GM23338 (cell line): ENCODE data around the gene NUDT16. TPM values are rescaled to one million over a fixed set of nuclear protein-coding genes. Genes with fewer than 3 reads are reported as not detected.

ENCODE experiments used
- ATAC-seq: fragments of 200-7000 bp; cut with Tn5 transposase; 3 replicates; pipeline ENCODE4 v1.9.1; 2020
- DNase-seq: peaks from one replicate; pipeline ENCODE4 v3.0.0-alpha.2; 2015; ENCODE audit warnings: low spot score
- H2AFZ ChIP-seq: fragments of 200-600 bp; sonication (generic); 2 replicates; pipeline ENCODE4 v1.8.0; 2016; ENCODE audit warnings: antibody characterized with exemption, mild to moderate bottlenecking, moderate library complexity
- H3F3A ChIP-seq: fragments of 200-600 bp; sonication (generic); replicated peaks from 2 replicates; pipeline ENCODE4 v1.8.0; 2017; ENCODE audit warnings: antibody characterized with exemption, mixed run types, low read depth
- H3K27ac ChIP-seq: fragments of 200-600 bp; sonication (generic); 2 replicates; pipeline ENCODE4 v1.6.1; 2016; ENCODE audit warnings: low read depth
- H3K27me3 ChIP-seq: fragments of 200-600 bp; sonication (generic); 2 replicates; pipeline ENCODE4 v1.8.0; 2016; ENCODE audit warnings: mild to moderate bottlenecking, mixed run types, moderate library complexity; ENCODE audit not compliant: insufficient read depth
- H3K36me3 ChIP-seq: fragments of 200-600 bp; sonication (generic); 2 replicates; pipeline ENCODE4 v1.8.0; 2016; ENCODE audit warnings: mild to moderate bottlenecking; ENCODE audit not compliant: insufficient read depth
- H3K4me1 ChIP-seq: fragments of 200-600 bp; sonication (generic); 2 replicates; pipeline ENCODE4 v1.8.0; 2016; ENCODE audit warnings: mild to moderate bottlenecking, moderate library complexity; ENCODE audit not compliant: insufficient read depth
- H3K4me2 ChIP-seq: fragments of 200-600 bp; sonication (generic); 2 replicates; pipeline ENCODE4 v1.7.1; 2017; ENCODE audit warnings: mixed run types
- H3K4me3 ChIP-seq: fragments of 200-600 bp; sonication (generic); 2 replicates; pipeline ENCODE4 v1.6.1; 2016; ENCODE audit warnings: mixed run types
- H3K79me2 ChIP-seq: fragments of 200-600 bp; sonication (generic); replicated peaks from 2 replicates; pipeline ENCODE4 v1.8.0; 2017; ENCODE audit warnings: mild to moderate bottlenecking; ENCODE audit not compliant: insufficient read depth
- H3K9me2 ChIP-seq: fragments of 200-600 bp; sonication (generic); 2 replicates; pipeline ENCODE4 v1.8.0; 2017; ENCODE audit not compliant: insufficient read depth
- H4K20me1 ChIP-seq: fragments of 200-600 bp; sonication (generic); replicated peaks from 2 replicates; pipeline ENCODE4 v1.8.0; 2017; ENCODE audit warnings: mild to moderate bottlenecking; ENCODE audit not compliant: insufficient read depth
- H3K27ac Mint-ChIP-seq: 2 replicates; pipeline ENCODE4 v1.8.0; 2020; ENCODE audit warnings: inconsistent platforms, mild to moderate bottlenecking, moderate library complexity, mixed read lengths
- H3K27me3 Mint-ChIP-seq: 3 replicates; pipeline ENCODE4 v1.8.0; 2022; ENCODE audit warnings: low read depth, mild to moderate bottlenecking, moderate library complexity, mixed read lengths, inconsistent platforms; ENCODE audit not compliant: insufficient read depth, poor library complexity
- H3K36me3 Mint-ChIP-seq: 3 replicates; pipeline ENCODE4 v1.8.0; 2021; ENCODE audit warnings: low read depth, mild to moderate bottlenecking, inconsistent platforms, moderate library complexity, mixed read lengths
- H3K4me1 Mint-ChIP-seq: 3 replicates; pipeline ENCODE4 v1.8.0; 2020; ENCODE audit warnings: mild to moderate bottlenecking, inconsistent platforms, mixed read lengths
- H3K4me3 Mint-ChIP-seq: 3 replicates; pipeline ENCODE4 v1.8.0; 2021; ENCODE audit warnings: moderate library complexity, mild to moderate bottlenecking, inconsistent platforms, mixed read lengths
- H3K9me3 Mint-ChIP-seq: 3 replicates; pipeline ENCODE4 v1.8.0; 2020; ENCODE audit warnings: moderate library complexity, mild to moderate bottlenecking, inconsistent platforms, mixed read lengths
- CTCF ChIP-seq, 2 experiments: fragments of 200-600 bp in 1 of 2; sonication (generic) in 1 of 2; conservative IDR thresholded peaks; 2 replicates each; pipeline versions ENCODE4 v1.5.1 to v1.6.1; 2016 to 2017; ENCODE audit warnings: antibody characterized with exemption in 2 of 2, low read depth in 2 of 2, mild to moderate bottlenecking in 2 of 2, moderate library complexity in 1 of 2
- EZH2 ChIP-seq: fragments of 200-600 bp; sonication (generic); IDR thresholded peaks from one replicate; pipeline ENCODE4 v1.8.0; 2017; ENCODE audit warnings: antibody characterized with exemption, mild to moderate bottlenecking, low read depth; ENCODE audit not compliant: unreplicated experiment
- ZNF331 ChIP-seq: fragments of 250-450 bp; sonication (Bioruptor Pico); IDR thresholded peaks from 2 replicates; pipeline ENCODE4 v1.5.0; 2020; ENCODE audit warnings: low read depth, mild to moderate bottlenecking, moderate library complexity
- ZNF462 ChIP-seq: fragments of 250-450 bp; sonication (Bioruptor Pico); IDR thresholded peaks from 2 replicates; pipeline ENCODE4 v1.5.0; 2020; ENCODE audit warnings: mild to moderate bottlenecking, moderate library complexity
- polyA plus RNA-seq: library from polyadenylated mRNA; unstranded; fragments of >200 nt; fragmentation: Nextera tagmentation; extraction: Ambion mirVana; gene quantifications from 2 replicates; pipeline ENCODE4 v1.2.1, GENCODE V29; 2016
- total RNA-seq: library from RNA; depleted of rRNA; stranded (reverse); fragments of >200 nt; shearing (Covaris generic); gene quantifications from 2 replicates; pipeline ENCODE4 v1.2.3, GENCODE V29; 2014
- TF ChIP-seq, protein P1 (sequence below): IDR thresholded peaks from 2 replicates; pipeline ENCODE4 v1.6.1; 2016; ENCODE audit warnings: antibody characterized with exemption

NUDT16 gene
- total and polyA plus RNA-seq, 2 experiments from 2014 or later: 10.0 to 15.4 TPM

- no peak for TF ChIP-seq ZNF462 (CRISPR knock-in tag)
Observed at GRCh38 chr3:131403216-131403895, 21.8 kb downstream of the NUDT16 start (continued).

- Histone ChIP-seq H4K20me1 (no peaks in the 10 kb centered on the region), H3K9me2 (0 out of 2 replicates have a peak, but pooled peaks cover 3% of the 10 kb centered on the region), H3K79me2 (no peaks in the 10 kb centered on the region), H3K4me2 (no peak overlapping the region), H3K27ac (no peak overlapping the region), H3K4me3 (no peak overlapping the region), H3K36me3 (no peaks in the 10 kb centered on the region), H3F3A (no peaks in the 10 kb centered on the region), H3K27me3 (no peaks in the 10 kb centered on the region), H2AFZ (no peak overlapping the region), H3K4me1 (no peaks in the 10 kb centered on the region)
- ATAC-seq: no peak
- H3K27ac Mint-ChIP-seq: no peak overlapping the region
- no peak for DNase-seq
- peaks cover 2% of the 10 kb centered on the region for H3K27me3 Mint-ChIP-seq
- H3K4me3 Mint-ChIP-seq: no peak overlapping the region
- H3K4me1 Mint-ChIP-seq: no peaks in the 10 kb centered on the region
- peaks cover 4% of the 10 kb centered on the region; the same call in 1 of the 3 replicates for H3K36me3 Mint-ChIP-seq
- H3K9me3 Mint-ChIP-seq: peaks cover 4% of the 10 kb centered on the region; the same call in 1 of the 3 replicates
- no peak for TF ChIP-seq CTCF (conservative IDR thresholded peaks at IDR 0.05; ENCODE audit: low read depth in 2 of 2)
- TF ChIP-seq, protein P1, sequence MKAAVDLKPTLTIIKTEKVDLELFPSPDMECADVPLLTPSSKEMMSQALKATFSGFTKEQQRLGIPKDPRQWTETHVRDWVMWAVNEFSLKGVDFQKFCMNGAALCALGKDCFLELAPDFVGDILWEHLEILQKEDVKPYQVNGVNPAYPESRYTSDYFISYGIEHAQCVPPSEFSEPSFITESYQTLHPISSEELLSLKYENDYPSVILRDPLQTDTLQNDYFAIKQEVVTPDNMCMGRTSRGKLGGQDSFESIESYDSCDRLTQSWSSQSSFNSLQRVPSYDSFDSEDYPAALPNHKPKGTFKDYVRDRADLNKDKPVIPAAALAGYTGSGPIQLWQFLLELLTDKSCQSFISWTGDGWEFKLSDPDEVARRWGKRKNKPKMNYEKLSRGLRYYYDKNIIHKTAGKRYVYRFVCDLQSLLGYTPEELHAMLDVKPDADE: no peak
- no peak for TF ChIP-seq ZNF331 (CRISPR knock-in tag)
- TF ChIP-seq ZNF462 (CRISPR knock-in tag): no peak
- TF ChIP-seq EZH2: no peak
Observed at GRCh38 chr3:131405411-131405810, 23.8 kb downstream of the NUDT16 start.
